ENCODE measurements around the gene ALB. TPM values are rescaled to one million over a fixed set of nuclear protein-coding genes. Genes with fewer than 3 reads are reported as not detected.

ALB gene
- total and polyA plus RNA-seq, 2 of the 8 experiments (the other 6 are each of a cell fraction or from before 2014, with no cell fraction given), result 0.12 TPM; not detected in 1

- Histone ChIP-seq H2BK12ac (ENCODE audit: low read depth, low read length) (no peak overlapping the region), H3K27ac (ENCODE audit: low read depth, low read length) (no peak overlapping the region), H3K79me2 (ENCODE audit: control insufficient read depth in 1 of 2, insufficient read depth in 2 of 2, low read length in 2 of 2) (no peaks in the 10 kb centered on the region), H3K18ac (ENCODE audit: extremely low read depth, low read length) (no peak overlapping the region), H3K23ac (ENCODE audit: insufficient read length) (no peak overlapping the region), H4K20me1 (replicated peaks in 1 of 2; ENCODE audit: control insufficient read depth in 1 of 2, insufficient read depth in 2 of 2, low read length in 2 of 2) (no peaks in the 10 kb centered on the region), H3K4me2 (ENCODE audit: insufficient read depth in 1 of 2, low read depth in 2 of 2, low read length in 2 of 2) (no peak overlapping the region), H3K9ac (replicated peaks in 1 of 4; ENCODE audit: extremely low read depth in 1 of 4, low read depth in 3 of 4, low read length in 3 of 4) (no peak overlapping the region), H3K4me1 (replicated peaks in 1 of 4; ENCODE audit: control insufficient read depth in 3 of 4, insufficient read depth in 4 of 4, low read length in 3 of 4) (no peaks in the 10 kb centered on the region), H2BK5ac (ENCODE audit: low read depth, low read length) (no peak overlapping the region), H3K9me3 (ENCODE audit: insufficient read depth in 2 of 2, low read depth in 1 of 2, low read length in 1 of 2) (no peaks in the 10 kb centered on the region), H2AK5ac (ENCODE audit: low read depth, low read length) (no peak overlapping the region), H3K36me3 (ENCODE audit: control insufficient read depth in 2 of 4, insufficient read depth in 4 of 4, low read length in 3 of 4) (no peaks in the 10 kb centered on the region), H4K8ac (ENCODE audit: extremely low read depth, insufficient read depth, low read length) (no peak overlapping the region), H3K4me3 (ENCODE audit: extremely low read depth in 1 of 4, insufficient read depth in 2 of 4, low read depth in 3 of 4, low read length in 4 of 4) (no peak overlapping the region), H3K4ac (replicated peaks; ENCODE audit: insufficient read length, low read depth, low read length) (no peak overlapping the region), H2BK20ac (ENCODE audit: low read length) (no peak overlapping the region), H3K27me3 (replicated peaks in 1 of 4; ENCODE audit: control insufficient read depth in 3 of 4, extremely low read depth in 1 of 4, insufficient read depth in 3 of 4, low read length in 3 of 4) (no peaks in the 10 kb centered on the region), H3K56ac (replicated peaks; ENCODE audit: insufficient read length, low read depth, low read length) (no peak overlapping the region), H3K79me1 (ENCODE audit: low read depth, low read length) (no peaks in the 10 kb centered on the region), H2BK15ac (ENCODE audit: low read length) (no peak overlapping the region), H4K91ac (replicated peaks; ENCODE audit: insufficient read length, low read length) (no peak overlapping the region), H2AFZ (ENCODE audit: low read length) (no peak overlapping the region), H4K5ac (ENCODE audit: insufficient read length, low read depth, low read length) (no peak overlapping the region), H2BK120ac (replicated peaks; ENCODE audit: low read depth, low read length) (no peak overlapping the region), H3K23me2 (ENCODE audit: low read depth, low read length) (no peaks in the 10 kb centered on the region), H3K14ac (ENCODE audit: insufficient read length) (no peak overlapping the region)
- DNase-seq (ENCODE audit: low read depth in 1 of 2, low spot score in 2 of 2) (no peak), FAIRE-seq (no peak)
- 98% methylated on average over 2 of the region's 2 CpGs; no CpG with 5 or more reads in 1 of the 2 experiments for WGBS, 2 experiments (ENCODE audit: extremely low coverage in 1 of 2, insufficient coverage in 1 of 2, insufficient read length in 1 of 2, insufficient replicate concordance in 2 of 2, low coverage in 1 of 2, low lambda C conversion rate in 2 of 2, missing lambda C conversion rate in 1 of 2)
- POLR2A ChIA-PET (ENCODE audit: partially characterized antibody), result no interaction called here
- TF ChIP-seq ASH2L (IDR thresholded peaks at IDR 0.05; ENCODE audit: low read length) (no peak), KDM5A (IDR thresholded peaks at IDR 0.05; ENCODE audit: low read length) (no peak), CBX8 (IDR thresholded peaks at IDR 0.05; ENCODE audit: borderline replicate concordance, low read depth, low read length) (no peak), EZH2 (IDR thresholded peaks at IDR 0.05; ENCODE audit: low read depth, low read length, severe bottlenecking) (no peak), RBBP5 (IDR thresholded peaks at IDR 0.05; ENCODE audit: borderline replicate concordance, low read depth, low read length) (no peak), TBP (IDR thresholded peaks at IDR 0.05; ENCODE audit: low read depth, low read length) (no peak), GTF2F1 (IDR thresholded peaks at IDR 0.05; ENCODE audit: borderline replicate concordance, low read depth, low read length) (no peak), RAD21 (IDR thresholded peaks at IDR 0.05 in 1 of 2, conservative IDR thresholded peaks at IDR 0.05 in 1 of 2; ENCODE audit: low read depth in 2 of 2, low read length in 2 of 2) (no peak), TCF12 (IDR thresholded peaks at IDR 0.05; ENCODE audit: low read depth, low read length) (no peak), CBX5 (IDR thresholded peaks at IDR 0.05; ENCODE audit: low read depth, low read length) (no peak), NANOG (IDR thresholded peaks at IDR 0.05; ENCODE audit: insufficient read depth, low read depth, low read length, poor library complexity, severe bottlenecking) (no peak), SP4 (IDR thresholded peaks at IDR 0.05; ENCODE audit: low read length) (no peak)
- CTCF ChIA-PET (ENCODE audit: partially characterized antibody), result interaction anchor here (1.1 to 1.3 kb wide), 2 partner anchors 52 to 53 kb away, joined by 3 to 4 read pairs; no protein-coding TSS in a partner anchor
Measured at GRCh38 chr4:73392936-73393335, 11.2 kb upstream of the ALB start.

Measured in H1 (cell line).